Stimulated activated CD4-positive, alpha-beta T cell treated with anti-CD3 and anti-CD28 coated beads, Interleukin-4, amount 100 ng/mL, for 4 hours (primary cell): ENCODE results near the gene SNX27.
"Not testable (repeated sequence)": the region's sequence is repeated elsewhere in the genome, so short reads cannot be mapped to it uniquely, and the experiment has no call there.

Experiments
- DNase-seq, 2 experiments: peaks; one replicate each; pipeline ENCODE4 v3.0.0-alpha.2; 2020

SNX27 gene

DNA sequence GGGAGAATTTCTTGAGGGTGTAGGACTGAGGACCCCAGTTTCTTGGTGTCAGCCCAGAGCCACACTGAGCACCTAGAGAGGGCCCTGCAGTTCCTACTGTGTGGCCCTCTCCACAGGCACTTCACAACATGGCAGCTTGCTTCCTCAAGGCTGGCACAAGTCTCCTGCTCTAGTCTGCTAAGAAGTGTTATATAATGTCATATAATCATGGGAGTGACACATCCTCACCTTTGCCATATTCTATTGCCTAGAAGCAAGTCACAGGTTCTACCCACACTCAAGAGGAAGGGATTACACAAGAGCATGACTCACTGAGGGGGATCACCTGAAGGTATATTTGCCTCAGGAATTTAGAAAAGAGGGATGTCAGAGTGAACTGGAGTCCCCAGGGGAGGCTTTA is 5.5 kb upstream of the SNX27 start:
- no peak for DNase-seq

DNA sequence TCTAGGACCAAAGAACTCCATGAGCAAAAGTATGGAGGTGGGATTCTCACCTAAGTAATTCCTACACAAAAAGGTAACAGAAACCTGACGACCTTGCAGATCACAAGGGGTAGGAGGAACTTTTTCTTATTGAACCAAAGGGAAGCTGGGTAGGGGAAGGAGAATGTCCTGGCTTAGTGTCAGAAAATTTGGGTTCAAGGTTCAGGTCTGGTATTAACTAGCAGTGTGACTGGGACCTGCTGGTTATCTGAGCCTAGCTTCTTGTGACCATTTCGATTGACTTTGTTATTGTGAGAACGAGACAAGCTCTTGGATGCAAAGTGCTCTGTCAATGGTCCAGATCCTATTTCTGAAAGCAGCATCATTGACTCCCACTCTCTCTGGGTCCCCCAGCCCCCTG is 5.0 kb upstream of the SNX27 start:
- no peak for DNase-seq

DNA sequence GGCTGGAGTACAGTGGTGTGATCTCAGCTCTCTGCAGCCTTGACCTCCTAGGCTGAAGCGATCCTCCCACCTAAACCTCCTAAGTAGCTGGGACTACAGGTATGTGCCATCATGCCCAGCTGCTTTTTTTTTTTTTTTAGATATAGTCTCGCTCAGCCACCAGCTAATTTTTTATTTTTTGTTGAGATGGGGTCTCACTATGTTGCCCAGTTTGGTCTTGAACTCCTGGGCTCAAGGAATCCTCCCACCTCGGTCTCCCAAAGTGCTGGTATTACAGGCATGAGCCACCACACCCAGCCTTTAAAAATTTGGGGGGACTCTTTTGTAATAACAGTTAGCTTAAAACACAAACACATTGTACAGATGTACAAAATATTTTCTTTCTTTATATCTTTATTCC is 1.7 kb upstream of the SNX27 start:
- DNase-seq: no peak

DNA sequence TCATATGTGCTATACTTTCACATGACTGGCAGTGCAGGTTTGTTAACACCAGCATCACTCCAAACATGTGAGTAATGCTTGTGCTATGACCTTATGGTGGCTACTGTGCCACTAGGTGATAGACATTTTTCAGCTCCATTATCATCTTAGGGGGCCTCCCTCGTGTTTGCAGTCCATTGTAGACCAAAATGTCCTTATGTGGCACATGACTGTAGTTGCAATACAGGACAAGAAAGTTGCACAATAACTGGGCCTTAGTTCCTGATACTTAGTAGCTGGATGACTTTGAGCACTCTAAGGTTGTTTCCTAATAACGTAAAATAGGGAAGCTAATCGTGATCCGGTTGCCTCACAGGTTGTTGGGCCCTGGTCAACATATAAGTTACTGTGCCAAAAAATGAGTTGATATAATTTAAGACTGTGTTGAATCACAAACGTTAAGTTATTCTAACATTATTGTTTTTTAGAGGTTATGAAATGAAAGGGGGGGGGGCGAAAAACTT is 511 bp upstream of the SNX27 start:
- no peak for DNase-seq

DNA sequence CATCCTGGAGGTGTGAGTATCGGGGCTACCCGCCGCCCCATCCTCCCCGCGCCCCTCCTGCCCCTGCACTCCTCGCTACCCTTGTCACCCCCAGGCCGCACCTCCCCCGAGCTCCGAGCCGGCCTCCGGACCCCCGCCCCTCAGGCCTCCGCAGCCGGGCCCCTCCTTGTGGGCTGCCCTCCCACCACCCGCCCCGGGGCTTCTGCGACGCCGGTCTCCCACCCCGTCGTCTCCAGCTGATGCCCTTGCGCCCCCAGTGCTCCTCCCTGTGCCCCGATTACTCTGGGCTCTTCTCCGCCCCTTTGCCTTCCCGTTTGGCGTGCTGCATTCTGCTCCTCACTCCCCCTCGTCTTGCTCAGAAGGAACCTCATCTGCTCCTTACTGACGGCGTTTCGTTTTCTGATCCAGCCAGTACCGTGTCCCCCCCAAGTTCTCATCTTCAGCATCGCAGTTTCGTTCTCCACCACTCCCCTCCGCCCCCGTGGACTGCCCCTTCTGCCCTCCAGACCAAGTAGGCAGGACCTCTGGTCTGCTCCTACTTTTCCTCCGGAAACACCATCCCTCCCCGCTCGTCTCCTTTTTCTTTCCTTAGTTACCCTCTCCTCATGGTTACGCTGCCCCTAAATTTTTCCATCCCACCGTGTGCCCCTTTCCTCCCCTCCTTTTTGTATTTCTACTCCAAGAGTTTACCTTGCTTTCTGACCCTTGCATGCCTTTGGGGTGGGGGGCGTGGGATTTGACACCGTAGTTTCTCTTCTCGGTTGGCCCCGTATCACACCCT is 841 bp downstream of the SNX27 start:
- peak; percentile 16 to 17 for DNase-seq

DNA sequence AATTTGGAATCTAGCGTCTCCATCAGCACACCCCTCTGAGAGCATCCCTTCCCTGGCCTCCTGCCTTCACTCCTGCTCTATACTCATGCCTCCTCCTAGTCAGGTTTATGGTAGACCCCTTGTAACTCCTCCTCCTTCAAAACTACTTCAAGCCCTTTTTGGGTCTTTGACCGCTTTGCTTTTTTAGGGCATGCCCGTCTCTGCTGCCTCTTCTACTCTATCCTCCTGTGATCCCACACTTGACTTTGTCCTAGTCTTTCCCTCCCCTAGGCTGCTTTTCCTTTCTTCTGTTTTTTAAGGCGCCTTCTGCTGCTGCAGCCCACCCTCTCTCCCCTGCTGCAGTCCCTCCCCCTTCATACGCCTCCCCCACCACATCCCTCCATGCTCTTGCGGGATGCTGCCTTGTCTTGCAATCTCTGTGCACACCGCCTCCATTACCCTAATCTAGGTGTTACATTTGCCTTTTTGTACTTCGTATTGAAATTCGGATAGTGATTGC is 1.5 kb downstream of the SNX27 start:
- DNase-seq: no peak

DNA sequence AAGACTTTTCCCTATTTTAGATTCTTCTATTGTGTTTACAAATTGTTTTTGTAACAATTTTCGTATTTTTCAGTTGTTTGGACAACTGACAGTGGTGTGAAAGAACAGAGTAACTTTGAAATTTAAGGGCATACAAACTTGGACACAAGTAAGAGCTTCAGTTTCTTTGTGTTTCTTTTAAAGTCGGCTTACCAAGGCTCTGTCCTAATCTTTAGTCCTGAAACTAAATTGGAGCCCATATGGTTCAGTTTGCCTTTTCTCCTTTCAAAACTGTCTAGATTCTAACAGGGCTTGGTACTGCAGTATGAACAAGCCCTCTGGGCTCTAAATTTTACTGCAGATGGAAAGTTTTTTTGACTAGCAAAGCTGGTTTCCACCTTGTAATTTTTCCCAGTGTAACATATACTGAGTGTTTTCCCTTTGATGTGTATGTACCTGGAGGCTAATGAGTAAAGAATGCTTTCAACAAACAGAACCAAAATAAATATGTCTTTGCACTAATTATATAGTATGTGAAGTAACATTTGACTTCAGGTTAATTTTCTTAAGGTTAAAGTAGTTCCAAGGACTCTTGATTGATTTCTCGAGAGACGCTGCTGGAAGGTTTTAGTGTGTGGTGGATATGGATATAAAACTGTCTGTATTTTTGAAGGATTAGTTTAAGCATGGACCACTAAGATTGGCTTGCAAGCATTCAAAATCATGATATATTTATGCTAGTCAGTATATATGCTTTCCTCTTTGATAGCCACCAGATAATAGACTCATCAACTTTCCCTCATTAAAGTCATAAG is 4.1 kb downstream of the SNX27 start:
- no peak for DNase-seq

DNA sequence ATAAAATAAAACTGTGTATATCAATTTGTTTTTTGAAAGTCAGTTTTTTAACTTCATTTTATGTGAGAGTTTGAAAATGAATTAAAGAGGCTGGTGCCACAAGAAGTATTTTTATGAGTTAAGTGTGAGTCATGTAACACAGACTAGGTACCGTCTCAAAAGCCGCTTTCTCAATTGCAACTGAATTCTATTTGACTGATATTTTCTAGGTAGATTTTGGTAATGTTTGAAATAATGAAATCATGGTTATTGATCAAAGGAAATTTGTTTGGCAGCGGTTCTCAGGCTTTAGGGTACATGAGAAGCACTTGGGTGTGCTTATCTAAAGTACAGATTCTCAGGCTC is 4.6 kb downstream of the SNX27 start:
- DNase-seq: no peak

DNA sequence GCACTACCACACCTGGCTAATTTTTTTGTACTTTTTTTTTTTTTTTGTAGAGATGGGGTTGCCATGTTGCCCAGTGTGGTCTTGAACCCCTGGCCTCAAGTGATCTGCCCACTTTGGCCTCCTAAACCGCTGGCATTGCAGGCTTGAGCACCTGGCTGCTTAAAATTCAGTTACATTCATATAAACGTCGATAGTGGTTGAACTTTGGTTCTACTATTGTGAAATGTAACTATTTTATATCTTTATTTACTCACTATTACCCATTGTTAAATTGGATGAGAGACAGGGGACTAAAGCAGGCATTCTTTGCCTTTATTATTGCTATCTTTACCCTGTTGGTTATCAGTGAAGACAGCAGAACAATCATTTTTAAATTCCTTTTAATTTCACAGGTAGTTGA is 6.2 kb downstream of the SNX27 start:
- no peak for DNase-seq

DNA sequence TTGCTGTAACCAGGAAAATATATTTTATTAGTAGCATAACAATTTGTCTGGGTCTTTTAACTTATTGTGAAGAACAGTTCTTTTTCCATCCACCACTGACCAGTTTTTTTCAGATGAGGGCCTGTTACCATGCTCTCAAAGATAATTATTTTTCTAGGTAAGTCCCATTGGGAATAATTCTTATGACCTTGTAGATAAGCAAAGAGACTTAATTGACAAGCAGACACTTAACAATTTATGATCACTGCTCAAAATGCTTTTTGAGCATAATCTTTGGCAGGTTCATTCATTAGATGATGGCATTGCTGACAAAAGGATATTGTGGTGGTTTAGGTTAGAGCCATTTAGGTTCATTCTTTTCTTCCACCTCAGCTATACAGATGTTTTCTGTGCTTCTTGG is 6.6 kb downstream of the SNX27 start:
- no peak for DNase-seq

DNA sequence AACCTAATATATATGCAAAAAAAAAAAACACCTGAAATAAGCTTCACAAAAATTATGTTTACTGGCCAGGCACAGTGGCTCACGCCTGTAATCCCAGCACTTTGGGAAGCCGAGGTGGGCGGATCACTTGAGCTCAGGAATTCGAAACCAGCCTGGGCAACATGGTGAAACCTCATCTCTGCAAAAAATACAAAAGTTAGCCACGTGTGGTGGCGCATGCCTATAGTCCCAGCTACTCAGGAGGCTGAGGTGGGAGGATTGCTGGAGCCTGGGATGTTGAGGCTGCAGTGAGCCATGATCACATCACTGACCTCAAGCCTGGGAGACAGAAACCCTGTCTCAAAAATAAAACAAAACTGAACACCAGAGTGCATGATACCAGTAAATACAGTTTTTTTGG is 7.1 kb downstream of the SNX27 start:
- DNase-seq: not testable (repeated sequence)

DNA sequence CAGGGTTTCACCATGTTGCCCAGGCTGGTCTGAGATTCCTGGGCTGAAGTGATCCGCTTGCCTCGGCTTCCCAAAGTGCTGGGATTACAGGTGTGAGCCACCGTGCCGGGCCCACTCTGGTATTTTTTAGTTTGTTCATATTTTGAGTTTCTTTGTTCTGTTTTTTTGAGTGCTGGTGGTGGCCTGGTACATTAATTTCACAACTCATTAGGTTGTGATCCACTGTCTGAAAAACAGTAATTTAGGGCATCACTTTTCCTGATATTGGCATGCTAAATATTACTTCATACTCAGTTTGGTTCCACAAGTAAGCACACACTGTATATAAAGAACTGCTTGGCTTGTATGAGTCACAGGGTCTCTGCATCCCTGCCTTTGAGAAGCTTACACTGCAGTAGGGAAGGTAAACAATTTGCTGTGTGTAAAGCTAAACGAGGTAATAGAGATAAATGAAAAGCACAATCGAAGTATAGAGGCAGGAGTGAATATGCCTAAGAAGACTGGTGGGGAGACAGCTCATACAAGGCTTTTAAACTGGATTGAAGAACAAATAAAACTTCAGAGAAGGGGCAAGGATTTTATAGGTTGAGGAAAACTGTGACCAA is 7.7 kb downstream of the SNX27 start:
- DNase-seq: no peak

DNA sequence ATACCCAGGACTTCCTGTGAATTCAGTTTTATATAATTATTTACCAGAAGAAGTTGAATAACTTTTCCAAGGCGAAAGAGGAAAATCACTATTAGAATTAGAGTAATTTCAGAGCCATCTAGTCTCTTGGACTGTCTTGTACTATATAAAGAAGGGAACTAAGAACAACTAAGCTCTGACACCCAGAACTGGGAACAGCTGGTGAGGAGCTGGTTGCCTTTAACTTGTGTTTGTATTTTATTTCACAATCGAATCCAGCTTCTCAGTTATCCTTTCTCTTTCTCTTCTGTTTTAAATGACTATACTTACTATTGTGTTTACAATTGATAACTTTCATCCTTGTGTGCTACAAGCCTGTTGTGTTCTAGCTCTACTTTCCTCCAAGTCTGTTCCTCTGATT is 8.4 kb downstream of the SNX27 start:
- no peak for DNase-seq

DNA sequence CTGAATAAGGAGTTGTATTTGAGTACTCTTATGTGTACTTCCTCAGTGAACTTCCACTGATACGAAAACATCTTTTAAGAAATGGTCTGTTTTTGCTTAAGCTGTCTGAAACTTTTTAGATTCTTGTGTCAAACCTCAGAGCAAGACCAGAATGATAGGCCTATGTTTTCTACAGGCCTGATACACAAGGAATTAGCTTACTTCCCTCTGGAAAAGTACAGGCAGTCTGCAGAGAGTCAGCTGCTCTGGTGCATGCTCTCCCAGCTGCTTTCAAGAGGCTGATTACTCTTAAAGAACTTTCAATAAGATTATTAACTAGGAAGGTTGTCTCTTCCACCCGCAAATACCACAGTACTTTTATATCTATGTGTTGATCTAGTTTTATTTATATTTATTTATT is 9.5 kb downstream of the SNX27 start:
- no peak for DNase-seq

DNA sequence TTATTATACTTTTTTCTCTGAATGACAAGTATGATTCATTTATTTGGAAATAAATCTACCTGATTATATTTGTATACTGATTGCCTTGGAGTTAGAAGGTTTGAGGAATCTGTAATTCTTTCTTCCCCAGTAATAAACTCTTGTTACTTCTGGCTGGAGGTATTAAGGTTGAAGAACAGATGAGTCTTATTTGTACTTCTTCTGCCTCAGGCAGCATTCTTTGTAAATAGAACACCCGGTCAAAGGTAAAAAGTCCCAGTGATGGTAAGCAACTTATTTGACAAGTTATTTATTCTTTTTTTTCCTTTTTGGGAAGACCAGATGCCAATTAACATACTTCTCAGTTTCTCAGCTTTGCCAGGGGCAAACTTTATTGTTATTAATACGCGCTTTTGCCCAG is 12.9 kb downstream of the SNX27 start:
- no peak for DNase-seq

DNA sequence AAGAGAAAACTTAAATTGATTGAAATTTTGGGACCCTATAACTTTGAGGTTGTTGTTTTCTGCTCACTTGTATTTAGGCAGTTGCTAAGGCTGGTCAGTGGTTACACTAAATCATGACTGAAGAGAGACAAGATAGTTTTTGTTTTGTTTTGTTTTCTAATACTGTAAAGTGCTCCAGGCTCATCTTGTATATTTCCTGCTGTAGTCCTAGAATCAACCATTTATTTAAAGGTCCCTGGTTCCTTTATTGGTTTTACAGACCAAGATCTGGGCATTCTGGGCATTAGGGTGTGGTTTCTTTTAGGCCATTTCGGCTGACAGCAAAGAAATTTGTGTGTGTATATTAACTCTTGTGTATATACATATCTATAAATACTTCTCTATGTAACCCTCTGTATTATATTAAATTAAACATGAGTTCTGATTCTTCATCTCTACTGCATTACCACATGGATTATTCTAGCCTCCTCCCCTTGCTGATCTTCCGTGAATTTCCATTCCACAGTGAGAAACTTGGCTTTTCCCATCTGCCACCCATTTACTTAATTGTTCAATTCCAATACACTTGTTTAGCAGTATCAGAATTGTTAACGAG is 15.0 kb downstream of the SNX27 start:
- no peak for DNase-seq

DNA sequence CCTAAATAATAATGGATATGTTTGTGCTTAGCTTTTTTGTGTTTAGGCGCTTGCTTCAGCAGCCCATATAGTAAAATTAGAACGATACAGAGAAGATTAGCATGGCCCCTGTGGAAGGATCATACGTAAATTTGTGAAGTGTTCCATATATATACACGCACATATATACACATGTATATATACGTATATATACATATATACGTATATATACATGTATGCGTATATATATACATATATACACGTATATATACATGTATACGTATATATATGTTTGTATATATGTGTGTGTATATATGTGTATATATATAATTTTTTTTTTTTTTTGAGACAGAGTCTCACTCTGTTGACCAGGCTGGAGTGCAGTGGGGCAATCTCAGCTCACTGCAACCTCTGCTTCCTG is 17.4 kb downstream of the SNX27 start:
- DNase-seq: no peak

DNA sequence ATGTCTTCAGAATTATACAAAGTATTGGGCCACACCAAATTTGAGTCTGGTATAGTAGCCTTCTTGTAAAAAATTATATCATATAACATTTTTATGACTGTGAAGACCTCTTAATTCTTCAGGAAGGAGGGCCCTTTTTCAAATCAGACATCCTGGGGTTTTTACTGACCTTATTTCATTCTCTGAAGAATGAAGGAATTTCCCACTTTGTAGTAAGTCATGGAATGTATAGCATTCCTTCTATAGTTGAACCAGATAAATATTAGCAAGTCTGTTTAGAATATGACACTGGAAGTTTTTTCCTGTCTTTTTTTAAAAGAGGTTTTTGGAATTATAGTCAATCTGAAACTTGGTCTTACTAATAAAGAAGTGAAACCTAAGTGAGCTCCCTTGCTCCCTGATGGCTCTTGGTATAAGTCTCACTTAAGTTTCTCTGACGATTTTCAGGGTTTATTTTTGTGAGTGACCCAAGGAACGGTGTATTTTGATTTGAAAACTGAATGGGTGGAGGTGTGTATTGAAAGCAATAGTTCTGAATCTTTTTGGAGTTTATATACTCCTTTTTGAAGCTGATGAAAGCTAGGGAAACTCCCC is 23.7 kb downstream of the SNX27 start:
- DNase-seq: no peak

DNA sequence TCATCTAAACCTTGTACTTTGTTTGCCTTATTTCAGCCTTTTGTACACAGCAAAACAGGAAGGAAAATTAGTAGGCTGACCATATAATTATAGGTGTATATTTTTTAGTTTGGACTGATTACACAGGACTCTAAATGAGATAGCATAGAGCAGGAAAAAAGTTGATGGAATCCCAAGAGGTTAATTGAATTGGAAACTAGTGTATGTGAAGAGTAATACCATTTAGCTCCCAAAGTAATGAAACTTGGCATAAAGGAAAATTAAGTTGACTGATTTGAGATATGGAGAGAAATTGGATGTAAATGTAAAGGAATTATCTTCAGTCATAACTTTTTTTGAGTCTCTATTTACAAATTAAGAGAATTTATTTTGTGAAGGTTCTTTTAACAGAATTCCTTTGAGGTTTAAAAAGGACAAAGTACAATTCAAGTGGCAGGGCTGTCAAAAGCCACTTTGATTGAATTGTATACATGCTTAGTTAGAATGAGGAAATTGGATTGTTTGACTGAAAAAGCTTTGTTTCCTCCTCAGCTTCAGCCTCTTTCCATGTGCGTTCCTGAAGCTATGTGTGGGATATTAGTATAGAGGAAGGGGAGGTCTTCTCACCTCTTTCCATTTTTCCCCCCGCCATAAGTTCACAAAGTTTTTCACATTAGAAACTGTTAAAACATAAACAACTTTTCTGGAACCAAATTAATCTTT is 26.4 kb downstream of the SNX27 start:
- DNase-seq: no peak

DNA sequence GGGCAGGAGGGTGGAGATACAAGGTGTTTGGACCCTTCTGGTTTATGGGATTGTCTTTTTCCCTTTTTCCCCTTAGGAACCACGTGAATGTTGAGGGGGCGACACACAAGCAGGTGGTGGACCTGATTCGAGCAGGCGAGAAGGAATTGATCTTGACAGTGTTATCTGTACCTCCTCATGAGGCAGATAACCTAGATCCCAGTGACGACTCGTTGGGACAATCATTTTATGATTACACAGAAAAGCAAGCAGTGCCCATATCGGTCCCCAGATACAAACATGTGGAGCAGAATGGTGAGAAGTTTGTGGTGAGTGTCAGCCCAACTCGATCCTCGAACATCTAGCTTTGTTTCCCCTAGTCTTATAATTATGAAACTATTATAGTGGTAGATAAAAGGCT is 27.0 kb downstream of the SNX27 start:
- no peak for DNase-seq

DNA sequence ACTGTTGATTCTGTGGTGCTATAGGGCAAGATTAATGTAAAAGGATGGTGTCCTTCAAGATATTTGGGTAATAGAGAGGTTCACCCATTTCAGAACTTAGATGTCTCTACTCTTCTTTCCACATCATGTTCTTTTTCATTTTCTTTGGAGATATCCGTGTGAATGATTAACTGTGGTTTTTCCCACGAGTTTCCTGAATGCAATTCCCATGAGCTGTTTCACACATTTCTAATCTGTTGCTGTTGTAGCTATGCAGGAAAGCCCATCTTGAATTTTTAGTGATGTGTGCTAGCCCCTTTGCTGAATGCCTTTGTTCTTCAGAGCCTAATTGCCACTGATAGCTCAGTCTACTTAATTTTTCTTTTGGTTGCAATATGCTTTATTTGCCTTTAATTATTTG is 27.6 kb downstream of the SNX27 start:
- no peak for DNase-seq

DNA sequence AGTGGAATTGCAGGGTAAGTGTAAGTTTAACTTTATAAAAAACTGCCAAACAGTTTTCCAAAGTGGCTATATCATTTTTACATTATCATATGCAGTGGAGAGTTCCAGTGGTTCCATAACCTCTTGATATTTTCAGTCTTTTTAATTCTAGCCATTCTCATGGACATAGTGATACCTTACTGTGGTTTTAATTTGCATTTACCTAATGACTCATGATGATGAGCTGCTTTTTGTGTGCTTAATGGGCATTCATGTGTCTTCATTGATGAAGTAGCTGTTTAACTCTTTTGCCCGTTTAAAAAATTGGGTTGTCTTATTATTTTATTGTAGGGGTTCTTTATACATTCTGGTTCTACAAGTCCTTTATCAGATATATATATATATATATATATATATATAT is 29.4 kb downstream of the SNX27 start:
- DNase-seq: no peak
